Stimulated activated naive B cell treated with anti-CD40 and anti-IgM and Interleukin-4, amounts not matched to agents 10 μg/mL and 1 μg/mL and 100 μg/mL, for 72 hours (primary cell): Measurements from ENCODE around the gene ADGRB3.
"Not testable (repeated sequence)": the region's sequence is repeated elsewhere in the genome, so short reads cannot be mapped to it uniquely, and the experiment has no call there.

Experiments used
- ATAC-seq, 2 donors: fragments of 150-1000 bp; cut with Tn5 transposase; replicated peaks; 2 replicates each; pipeline ENCODE4 v1.10.0; 2021; ENCODE audit warnings: moderate library complexity in 1 of 2
- DNase-seq: peaks from one replicate; pipeline ENCODE4 v3.0.0; 2021
- H3K27ac Mint-ChIP-seq: one replicate; pipeline ENCODE4 v1.8.0; 2022; ENCODE audit warnings: mild to moderate bottlenecking, mixed read lengths
- H3K27me3 Mint-ChIP-seq, 2 donors: one replicate each; pipeline ENCODE4 v1.8.0; 2022; ENCODE audit warnings: mixed read lengths in 2 of 2
- H3K36me3 Mint-ChIP-seq, 2 donors: one replicate each; pipeline ENCODE4 v1.8.0; 2022; ENCODE audit warnings: mixed read lengths in 2 of 2, mild to moderate bottlenecking in 1 of 2
- H3K4me1 Mint-ChIP-seq, 2 donors: one replicate each; pipeline ENCODE4 v1.8.0; 2022; ENCODE audit warnings: mixed read lengths in 2 of 2, mild to moderate bottlenecking in 1 of 2
- H3K4me3 Mint-ChIP-seq, 2 donors: one replicate each; pipeline ENCODE4 v1.8.0; 2022; ENCODE audit warnings: mild to moderate bottlenecking in 2 of 2, mixed read lengths in 2 of 2, moderate library complexity in 1 of 2
- H3K9me3 Mint-ChIP-seq, 2 donors: one replicate each; pipeline ENCODE4 v1.8.0; 2022; ENCODE audit warnings: mixed read lengths in 2 of 2, mild to moderate bottlenecking in 1 of 2

The ADGRB3 gene

DNA sequence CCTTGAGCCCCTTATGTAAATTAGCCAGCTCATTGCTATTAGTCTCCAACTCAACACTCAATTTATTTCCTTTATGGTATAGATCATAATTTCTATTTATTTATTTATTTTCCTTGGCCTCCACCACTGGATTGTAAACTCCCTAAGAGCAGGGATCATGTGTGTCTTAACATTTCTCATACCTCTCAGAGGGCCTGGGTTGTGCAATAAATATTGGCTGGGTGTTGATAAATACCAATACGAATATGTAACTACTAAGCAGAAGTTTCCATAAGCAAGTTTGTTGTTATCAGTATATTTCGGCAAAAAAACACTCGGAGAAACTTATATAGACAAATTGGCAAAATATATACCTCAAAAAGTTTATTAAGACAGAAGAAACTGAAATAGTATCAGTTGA, 257.4 kb downstream of the ADGRB3 start:
- Mint-ChIP-seq H3K36me3 (no peaks in the 10 kb centered on the region), H3K9me3 (peaks cover 0 to 4% of the 10 kb centered on the region in 2 donors), H3K27me3 (no peaks in the 10 kb centered on the region), H3K27ac (no peak overlapping the region), H3K4me3 (no peak overlapping the region), H3K4me1 (no peaks in the 10 kb centered on the region)
- ATAC-seq (no peak), DNase-seq (no peak)

- Mint-ChIP-seq H3K36me3 (no peaks in the 10 kb centered on the region), H3K27me3 (no peaks in the 10 kb centered on the region), H3K4me1 (no peaks in the 10 kb centered on the region), H3K4me3 (no peak overlapping the region), H3K9me3 (peaks cover 0 to 2% of the 10 kb centered on the region in 2 donors), H3K27ac (no peak overlapping the region)
- DNase-seq: no peak
- ATAC-seq: no peak
These were observed 260.8 kb downstream of the ADGRB3 start for GRCh38 chr6:68895929-68896328.

DNA sequence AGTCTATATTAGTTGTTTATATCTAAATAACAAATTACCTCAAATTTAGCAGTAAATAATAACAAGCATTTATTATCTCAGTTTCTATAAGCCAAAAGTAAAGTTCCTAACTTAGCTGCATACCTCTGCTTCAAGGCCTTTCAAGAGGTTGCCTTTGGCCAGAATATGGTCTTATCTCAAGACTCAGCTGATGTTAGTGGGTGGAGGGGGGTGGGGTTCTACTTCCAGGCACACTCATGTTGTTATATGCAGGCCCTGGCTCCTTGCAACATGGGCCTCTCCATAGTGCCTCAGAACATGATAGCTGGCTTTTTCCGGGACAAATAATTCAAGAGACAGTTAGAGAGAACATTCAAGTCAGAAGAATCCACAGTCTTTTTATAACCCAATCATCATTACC, 266.0 kb downstream of the ADGRB3 start:
- Mint-ChIP-seq H3K27ac (no peak overlapping the region), H3K36me3 (no peaks in the 10 kb centered on the region), H3K4me3 (no peak overlapping the region), H3K27me3 (no peaks in the 10 kb centered on the region), H3K4me1 (no peaks in the 10 kb centered on the region), H3K9me3 (peaks cover 0 to 2% of the 10 kb centered on the region in 2 donors)
- ATAC-seq (no peak), DNase-seq (no peak)

GRCh38 chr6:68911334-68911733, 276.3 kb downstream of the ADGRB3 start:
- H3K9me3 Mint-ChIP-seq: no peaks in the 10 kb centered on the region
- H3K4me3 Mint-ChIP-seq: no peak overlapping the region
- no peaks in the 10 kb centered on the region for H3K4me1 Mint-ChIP-seq
- no peak overlapping the region for H3K27ac Mint-ChIP-seq
- peak; percentile 65 to 84 for ATAC-seq
- H3K36me3 Mint-ChIP-seq: no peaks in the 10 kb centered on the region
- no peak for DNase-seq
- H3K27me3 Mint-ChIP-seq: no peaks in the 10 kb centered on the region

DNA sequence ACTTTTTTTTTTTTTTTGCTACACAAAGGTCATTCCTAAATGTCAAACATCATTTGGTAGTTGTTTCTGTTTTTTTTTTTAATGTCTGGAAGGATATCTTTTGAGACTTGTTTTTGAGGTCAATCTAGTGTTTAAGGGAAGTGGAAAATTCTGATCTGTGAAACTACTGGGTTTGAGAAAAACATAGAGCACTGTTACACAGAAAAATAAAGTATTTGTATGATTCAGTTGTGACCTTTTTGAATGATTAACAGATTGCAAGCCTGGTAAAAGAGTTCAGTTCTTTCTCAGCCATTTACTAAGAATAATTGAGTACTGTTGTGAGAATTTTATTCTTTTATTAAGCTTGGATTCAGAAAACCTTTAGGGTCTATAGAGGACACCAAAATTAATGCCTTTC, 276.7 kb downstream of the ADGRB3 start:
- H3K36me3 Mint-ChIP-seq: no peaks in the 10 kb centered on the region
- H3K4me1 Mint-ChIP-seq: no peaks in the 10 kb centered on the region
- no peaks in the 10 kb centered on the region for H3K27me3 Mint-ChIP-seq
- H3K27ac Mint-ChIP-seq: no peak overlapping the region
- H3K4me3 Mint-ChIP-seq: no peak overlapping the region
- ATAC-seq: peak; percentile 69 to 89
- no peak for DNase-seq
- H3K9me3 Mint-ChIP-seq: no peaks in the 10 kb centered on the region

GRCh38 chr6:68912805-68913204, 277.7 kb downstream of the ADGRB3 start:
- not testable (repeated sequence) for H3K36me3 Mint-ChIP-seq, H3K4me1 Mint-ChIP-seq, H3K27ac Mint-ChIP-seq, ATAC-seq, DNase-seq, H3K4me3 Mint-ChIP-seq, H3K27me3 Mint-ChIP-seq, H3K9me3 Mint-ChIP-seq

DNA sequence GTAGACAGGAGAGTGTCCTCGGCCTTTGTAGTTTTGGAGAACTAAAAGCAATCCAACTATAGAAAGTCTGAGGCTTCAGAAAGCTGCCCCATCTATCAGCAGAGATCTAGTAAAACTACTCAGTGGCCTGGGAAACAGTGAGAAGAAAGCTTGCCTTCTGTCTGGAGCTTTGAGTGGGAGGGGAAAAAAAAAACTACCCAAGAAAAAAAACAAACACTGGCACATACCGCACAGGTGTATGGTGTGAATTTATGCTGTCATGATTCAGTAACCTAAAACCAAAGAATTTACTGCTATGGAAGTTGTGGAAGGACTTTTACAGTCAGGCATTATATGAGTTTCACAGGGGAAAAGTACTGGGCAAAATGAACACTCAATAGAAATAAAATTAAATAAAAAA, 280.5 kb downstream of the ADGRB3 start:
- Mint-ChIP-seq H3K9me3 (peaks cover 0 to 3% of the 10 kb centered on the region in 2 donors), H3K27ac (no peak overlapping the region), H3K27me3 (no peaks in the 10 kb centered on the region), H3K4me1 (no peaks in the 10 kb centered on the region), H3K4me3 (no peak overlapping the region), H3K36me3 (no peaks in the 10 kb centered on the region)
- no peak for ATAC-seq
- no peak for DNase-seq

DNA sequence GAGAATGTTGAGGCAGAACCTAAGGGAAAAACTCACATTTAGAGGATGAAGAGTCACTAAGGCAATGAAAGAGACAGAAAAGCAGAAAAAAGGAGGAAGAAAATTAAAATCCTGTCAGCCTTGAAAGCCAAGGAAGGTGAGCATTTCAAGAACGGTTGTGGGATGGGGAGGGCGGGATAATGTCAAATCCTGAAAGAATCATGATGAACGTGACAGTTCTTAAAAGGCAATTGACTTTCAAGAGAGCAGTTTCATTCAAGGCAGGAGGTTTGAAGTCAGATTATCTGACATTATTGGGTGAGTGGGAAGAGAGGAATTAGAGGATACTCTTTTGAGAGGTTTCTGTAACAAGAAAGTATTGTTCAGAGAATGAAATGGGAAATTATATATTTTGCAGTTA, 284.5 kb downstream of the ADGRB3 start:
- H3K27me3 Mint-ChIP-seq: no peaks in the 10 kb centered on the region
- H3K36me3 Mint-ChIP-seq: no peaks in the 10 kb centered on the region
- H3K4me3 Mint-ChIP-seq: no peak overlapping the region
- ATAC-seq: no peak
- no peaks in the 10 kb centered on the region for H3K4me1 Mint-ChIP-seq
- no peak overlapping the region for H3K27ac Mint-ChIP-seq
- H3K9me3 Mint-ChIP-seq: peaks cover 0 to 3% of the 10 kb centered on the region in 2 donors
- DNase-seq: no peak

- Mint-ChIP-seq H3K27ac (no peak overlapping the region), H3K4me1 (no peaks in the 10 kb centered on the region), H3K36me3 (no peaks in the 10 kb centered on the region), H3K4me3 (no peak overlapping the region), H3K9me3 (no peaks in the 10 kb centered on the region), H3K27me3 (no peaks in the 10 kb centered on the region)
- no peak for DNase-seq
- ATAC-seq: no peak
These were observed 306.3 kb downstream of the ADGRB3 start for GRCh38 chr6:68941345-68941744.

- H3K27me3 Mint-ChIP-seq: no peaks in the 10 kb centered on the region
- H3K4me3 Mint-ChIP-seq: no peak overlapping the region
- H3K4me1 Mint-ChIP-seq: no peaks in the 10 kb centered on the region
- H3K27ac Mint-ChIP-seq: no peak overlapping the region
- ATAC-seq (no peak), DNase-seq (no peak)
- H3K9me3 Mint-ChIP-seq: no peaks in the 10 kb centered on the region
- no peaks in the 10 kb centered on the region for H3K36me3 Mint-ChIP-seq
These were observed 312.6 kb downstream of the ADGRB3 start for GRCh38 chr6:68947721-68948120.

DNA sequence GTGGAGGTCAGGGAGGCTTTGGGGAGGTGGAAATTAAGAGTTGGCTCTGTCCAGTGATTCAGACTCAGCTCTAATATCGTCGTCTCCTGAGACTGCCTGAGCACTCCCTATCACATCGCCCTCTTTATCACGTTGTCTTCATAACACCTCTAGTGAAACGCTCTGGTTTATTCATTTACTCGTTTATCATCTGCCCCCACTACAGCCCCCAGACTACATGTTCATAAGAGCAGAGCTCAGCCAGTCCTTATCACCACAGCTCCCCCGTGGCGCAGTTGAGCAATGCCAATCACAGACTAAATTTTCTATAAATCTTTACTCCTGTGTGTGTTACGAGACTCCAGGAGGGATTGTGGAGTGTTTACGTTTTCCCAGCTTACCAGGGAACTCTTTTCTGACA, 316.2 kb downstream of the ADGRB3 start:
- no peak for ATAC-seq
- DNase-seq: no peak
- no peak overlapping the region for H3K4me3 Mint-ChIP-seq
- no peaks in the 10 kb centered on the region for H3K4me1 Mint-ChIP-seq
- no peaks in the 10 kb centered on the region for H3K9me3 Mint-ChIP-seq
- no peak overlapping the region for H3K27ac Mint-ChIP-seq
- no peaks in the 10 kb centered on the region for H3K36me3 Mint-ChIP-seq
- H3K27me3 Mint-ChIP-seq: no peaks in the 10 kb centered on the region

DNA sequence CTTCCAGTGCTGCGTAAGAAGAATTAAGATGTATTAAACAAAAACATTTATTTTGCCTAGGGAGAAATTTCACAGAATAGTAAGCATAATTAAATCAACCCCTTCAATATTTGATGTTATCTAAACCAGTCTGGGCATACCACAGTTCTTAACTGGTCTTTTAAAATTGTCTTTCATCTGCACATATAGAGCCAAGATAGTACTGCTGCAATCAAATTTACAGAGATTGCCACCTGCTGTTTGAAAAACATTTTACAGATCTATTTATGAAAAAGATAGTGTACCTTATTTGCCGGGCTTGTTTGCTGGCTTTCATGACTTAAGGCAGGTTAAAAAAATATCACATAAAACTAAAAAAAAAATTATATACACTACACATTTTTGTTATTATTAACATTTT, 323.2 kb downstream of the ADGRB3 start:
- no peak overlapping the region for H3K27ac Mint-ChIP-seq
- ATAC-seq (peak in 1 of 2 donors; percentile 51), DNase-seq (no peak)
- no peaks in the 10 kb centered on the region for H3K9me3 Mint-ChIP-seq
- no peaks in the 10 kb centered on the region for H3K36me3 Mint-ChIP-seq
- no peaks in the 10 kb centered on the region for H3K27me3 Mint-ChIP-seq
- H3K4me3 Mint-ChIP-seq: no peak overlapping the region
- H3K4me1 Mint-ChIP-seq: no peaks in the 10 kb centered on the region

GRCh38 chr6:68967549-68968300, 332.6 kb downstream of the ADGRB3 start:
- peaks cover 5 to 6% of the 10 kb centered on the region in 2 donors for H3K4me1 Mint-ChIP-seq
- ATAC-seq: peak; percentile 64 to 72
- peak; percentile 19 for DNase-seq
- H3K27me3 Mint-ChIP-seq: peaks cover 6% of the 10 kb centered on the region in 2 donors
- no peak overlapping the region for H3K4me3 Mint-ChIP-seq
- H3K36me3 Mint-ChIP-seq: no peaks in the 10 kb centered on the region
- H3K27ac Mint-ChIP-seq: no peak overlapping the region
- H3K9me3 Mint-ChIP-seq: no peaks in the 10 kb centered on the region

DNA sequence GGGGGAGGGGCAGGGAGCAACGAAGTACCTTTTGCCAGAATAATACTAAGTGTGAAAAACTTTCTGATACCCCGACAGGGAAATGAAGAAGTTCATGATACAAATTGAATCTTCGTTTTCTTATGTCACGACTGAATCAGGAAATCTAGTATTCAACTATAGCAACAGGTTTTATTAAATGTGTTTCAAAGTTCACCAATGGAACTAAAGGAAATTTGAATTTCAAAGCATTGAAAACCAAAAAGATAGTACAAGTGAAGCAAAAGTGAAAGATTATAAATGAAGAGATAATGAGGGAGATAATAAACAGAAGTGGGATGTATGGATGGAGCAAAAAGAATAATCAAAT, 333.2 kb downstream of the ADGRB3 start:
- peaks cover 6% of the 10 kb centered on the region in 2 donors for H3K27me3 Mint-ChIP-seq
- H3K36me3 Mint-ChIP-seq: no peaks in the 10 kb centered on the region
- no peak for ATAC-seq
- DNase-seq: no peak
- H3K4me1 Mint-ChIP-seq: peaks cover 5 to 6% of the 10 kb centered on the region in 2 donors
- no peaks in the 10 kb centered on the region for H3K9me3 Mint-ChIP-seq
- H3K27ac Mint-ChIP-seq: no peak overlapping the region
- H3K4me3 Mint-ChIP-seq: no peak overlapping the region

GRCh38 chr6:68973066-68973465, 338.0 kb downstream of the ADGRB3 start:
- no peaks in the 10 kb centered on the region for H3K4me1 Mint-ChIP-seq
- H3K4me3 Mint-ChIP-seq: no peak overlapping the region
- no peaks in the 10 kb centered on the region for H3K27me3 Mint-ChIP-seq
- DNase-seq: no peak
- H3K9me3 Mint-ChIP-seq: no peaks in the 10 kb centered on the region
- ATAC-seq: no peak
- no peak overlapping the region for H3K27ac Mint-ChIP-seq
- H3K36me3 Mint-ChIP-seq: no peaks in the 10 kb centered on the region

GRCh38 chr6:68975064-68975463, 340.0 kb downstream of the ADGRB3 start:
- Mint-ChIP-seq H3K27ac (no peak overlapping the region), H3K9me3 (no peaks in the 10 kb centered on the region), H3K4me3 (no peak overlapping the region), H3K27me3 (no peaks in the 10 kb centered on the region), H3K36me3 (no peaks in the 10 kb centered on the region), H3K4me1 (no peaks in the 10 kb centered on the region)
- ATAC-seq: no peak
- DNase-seq: no peak
